Progenitor cell of endocrine pancreas (in vitro differentiated cells): ENCODE data around the gene SUMF2. TPM values are rescaled to one million over a fixed set of nuclear protein-coding genes. Genes with fewer than 3 reads are reported as not detected.

Source experiments
- DNase-seq: peaks from one replicate; pipeline ENCODE4 v3.0.0; 2021; ENCODE audit warnings: low spot score; ENCODE audit not compliant: unreplicated experiment
- H3K27ac Mint-ChIP-seq: 2 replicates; pipeline ENCODE4 v1.8.0; 2021; ENCODE audit warnings: mild to moderate bottlenecking, moderate library complexity, mixed read lengths
- H3K27me3 Mint-ChIP-seq: 2 replicates; pipeline ENCODE4 v1.8.0; 2021; ENCODE audit warnings: mixed read lengths
- H3K36me3 Mint-ChIP-seq: 2 replicates; pipeline ENCODE4 v1.8.0; 2022; ENCODE audit warnings: mixed read lengths; ENCODE audit not compliant: insufficient read depth
- H3K4me1 Mint-ChIP-seq: 2 replicates; pipeline ENCODE4 v1.8.0; 2021; ENCODE audit warnings: low read depth, mixed read lengths
- H3K4me3 Mint-ChIP-seq: 2 replicates; pipeline ENCODE4 v1.8.0; 2021; ENCODE audit warnings: low read depth, mild to moderate bottlenecking, moderate library complexity, mixed read lengths
- H3K9me3 Mint-ChIP-seq: 2 replicates; pipeline ENCODE4 v1.8.0; 2021; ENCODE audit warnings: low read depth, mixed read lengths
- total RNA-seq: library from RNA; stranded (reverse); gene quantifications from 2 replicates; pipeline ENCODE4 v1.2.1, GENCODE V29; 2021
- TF ChIP-seq, protein P1 (sequence below): fragments of 200-600 bp; sonication (generic); IDR thresholded peaks from one replicate; pipeline ENCODE4 v1.5.0; 2021; ENCODE audit warnings: antibody characterized with exemption, mild to moderate bottlenecking; ENCODE audit not compliant: unreplicated experiment

SUMF2 gene
- total RNA-seq, 1 donor from 2014 or later = 89.5 TPM

DNA sequence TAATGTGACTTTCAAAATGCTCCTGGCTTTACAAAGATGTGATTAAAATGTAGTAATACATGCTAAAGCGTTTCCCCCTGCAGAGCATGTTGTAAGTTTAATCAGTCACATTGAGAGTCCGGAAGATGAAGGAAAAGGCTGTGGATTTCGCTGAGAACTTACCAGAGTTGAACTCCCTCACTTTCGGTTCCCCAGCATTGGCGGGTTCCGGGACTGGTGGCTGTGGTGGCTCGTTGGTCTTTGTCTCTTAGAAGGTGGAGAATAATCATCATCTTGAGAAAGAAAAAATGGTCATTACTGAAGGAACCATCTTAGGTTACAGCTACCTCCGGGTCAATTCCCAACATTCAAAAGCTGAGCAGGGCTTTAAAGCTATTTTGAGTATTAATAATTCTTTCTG lies 61.7 kb downstream of the SUMF2 start:
- Mint-ChIP-seq H3K27ac (no peak overlapping the region), H3K27me3 (no peaks in the 10 kb centered on the region), H3K4me3 (no peak overlapping the region), H3K36me3 (peaks cover 1% of the 10 kb centered on the region), H3K4me1 (no peaks in the 10 kb centered on the region), H3K9me3 (peaks cover 25% of the 10 kb centered on the region)
- TF ChIP-seq, protein P1, sequence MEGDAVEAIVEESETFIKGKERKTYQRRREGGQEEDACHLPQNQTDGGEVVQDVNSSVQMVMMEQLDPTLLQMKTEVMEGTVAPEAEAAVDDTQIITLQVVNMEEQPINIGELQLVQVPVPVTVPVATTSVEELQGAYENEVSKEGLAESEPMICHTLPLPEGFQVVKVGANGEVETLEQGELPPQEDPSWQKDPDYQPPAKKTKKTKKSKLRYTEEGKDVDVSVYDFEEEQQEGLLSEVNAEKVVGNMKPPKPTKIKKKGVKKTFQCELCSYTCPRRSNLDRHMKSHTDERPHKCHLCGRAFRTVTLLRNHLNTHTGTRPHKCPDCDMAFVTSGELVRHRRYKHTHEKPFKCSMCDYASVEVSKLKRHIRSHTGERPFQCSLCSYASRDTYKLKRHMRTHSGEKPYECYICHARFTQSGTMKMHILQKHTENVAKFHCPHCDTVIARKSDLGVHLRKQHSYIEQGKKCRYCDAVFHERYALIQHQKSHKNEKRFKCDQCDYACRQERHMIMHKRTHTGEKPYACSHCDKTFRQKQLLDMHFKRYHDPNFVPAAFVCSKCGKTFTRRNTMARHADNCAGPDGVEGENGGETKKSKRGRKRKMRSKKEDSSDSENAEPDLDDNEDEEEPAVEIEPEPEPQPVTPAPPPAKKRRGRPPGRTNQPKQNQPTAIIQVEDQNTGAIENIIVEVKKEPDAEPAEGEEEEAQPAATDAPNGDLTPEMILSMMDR = no peak
- DNase-seq = no peak

DNA sequence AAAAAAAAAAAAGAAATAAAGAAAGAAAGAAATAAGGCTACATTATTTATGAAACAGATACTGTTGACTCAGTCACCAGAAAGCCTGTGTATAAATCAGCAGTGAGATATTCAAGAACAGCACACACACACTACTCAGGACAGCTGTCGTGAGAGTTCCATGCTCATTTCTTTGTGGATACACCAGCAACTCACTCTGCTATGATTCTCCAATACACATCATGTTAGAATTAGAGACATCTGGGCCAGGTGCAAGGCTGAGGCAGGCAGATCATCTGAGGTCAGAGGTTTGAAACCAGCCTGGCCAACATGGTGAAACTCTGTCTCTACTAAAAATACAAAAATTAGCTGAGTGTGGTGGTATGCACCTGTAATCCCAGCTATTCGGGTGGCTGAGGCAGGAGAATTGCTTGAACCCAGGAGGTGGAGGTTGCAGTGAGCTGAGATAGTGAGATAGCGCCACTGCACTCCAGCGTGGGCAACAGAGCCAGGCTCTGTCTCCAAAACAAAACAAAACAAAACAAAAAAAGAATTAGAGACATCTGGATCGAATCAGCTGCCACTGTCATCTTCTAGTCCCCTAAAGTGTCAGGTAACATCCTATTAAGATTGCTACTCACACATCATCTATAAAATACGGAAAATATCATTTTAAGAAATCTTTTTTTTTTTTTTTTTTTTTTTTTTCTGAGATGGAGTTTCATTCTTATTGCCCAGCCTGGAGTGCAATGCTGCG lies 63.3 kb downstream of the SUMF2 start:
- TF ChIP-seq, protein P1 = no peak

More for the DNA sequence above, 63.3 kb downstream of the SUMF2 start:
- peaks cover 27% of the 10 kb centered on the region for H3K9me3 Mint-ChIP-seq
- no peak overlapping the region for H3K27ac Mint-ChIP-seq
- no peak for DNase-seq
- H3K27me3 Mint-ChIP-seq = no peaks in the 10 kb centered on the region
- no peaks in the 10 kb centered on the region for H3K4me1 Mint-ChIP-seq
- H3K4me3 Mint-ChIP-seq = no peak overlapping the region
- peaks cover 1% of the 10 kb centered on the region for H3K36me3 Mint-ChIP-seq

Other genes with a start within 250 kb of the SUMF2 start
- 0.07 TPM in 1 of 2 replicates, not detected in the other for gene SEPTIN14, start 201.5 kb upstream of the SUMF2 start, total RNA-seq
- gene ZNF713, start 176.8 kb upstream of the SUMF2 start, total RNA-seq = 12.7 and 14.3 TPM in 2 replicates
- gene MRPS17, start 112.4 kb upstream of the SUMF2 start, total RNA-seq = 15.8 and 16.3 TPM in 2 replicates
- gene NIPSNAP2, start 99.7 kb upstream of the SUMF2 start, total RNA-seq = 50.3 and 56.3 TPM in 2 replicates
- gene PSPH, start 12.8 kb upstream of the SUMF2 start, total RNA-seq = 36.6 and 39.8 TPM in 2 replicates
- 150 and 159 TPM in 2 replicates for gene CCT6A, start 12.5 kb upstream of the SUMF2 start, total RNA-seq
- gene PHKG1, start 28.7 kb downstream of the SUMF2 start, total RNA-seq = 0.27 and 1.2 TPM in 2 replicates
- gene CHCHD2, start 42.2 kb downstream of the SUMF2 start, total RNA-seq = 137 TPM in 2 replicates
- not detected in 2 replicates for gene NUPR2, start 52.1 kb downstream of the SUMF2 start, total RNA-seq